RPMI7951 (cell line): ENCODE results near the gene PGF. TPM values are rescaled to one million over a fixed set of nuclear protein-coding genes. Genes with fewer than 3 reads are reported as not detected.

Experiments used
- DNase-seq: peaks from one replicate; pipeline ENCODE4 v3.0.0-alpha.2; 2012; ENCODE audit warnings: low read depth
- total RNA-seq: library from RNA; depleted of rRNA; stranded (reverse); fragments of >200 nt; shearing (Covaris generic); gene quantifications from 2 replicates; pipeline ENCODE4 v1.2.3, GENCODE V29; 2014

The PGF gene
- total RNA-seq, 1 experiment from 2014 or later, result 0.36 TPM

DNA sequence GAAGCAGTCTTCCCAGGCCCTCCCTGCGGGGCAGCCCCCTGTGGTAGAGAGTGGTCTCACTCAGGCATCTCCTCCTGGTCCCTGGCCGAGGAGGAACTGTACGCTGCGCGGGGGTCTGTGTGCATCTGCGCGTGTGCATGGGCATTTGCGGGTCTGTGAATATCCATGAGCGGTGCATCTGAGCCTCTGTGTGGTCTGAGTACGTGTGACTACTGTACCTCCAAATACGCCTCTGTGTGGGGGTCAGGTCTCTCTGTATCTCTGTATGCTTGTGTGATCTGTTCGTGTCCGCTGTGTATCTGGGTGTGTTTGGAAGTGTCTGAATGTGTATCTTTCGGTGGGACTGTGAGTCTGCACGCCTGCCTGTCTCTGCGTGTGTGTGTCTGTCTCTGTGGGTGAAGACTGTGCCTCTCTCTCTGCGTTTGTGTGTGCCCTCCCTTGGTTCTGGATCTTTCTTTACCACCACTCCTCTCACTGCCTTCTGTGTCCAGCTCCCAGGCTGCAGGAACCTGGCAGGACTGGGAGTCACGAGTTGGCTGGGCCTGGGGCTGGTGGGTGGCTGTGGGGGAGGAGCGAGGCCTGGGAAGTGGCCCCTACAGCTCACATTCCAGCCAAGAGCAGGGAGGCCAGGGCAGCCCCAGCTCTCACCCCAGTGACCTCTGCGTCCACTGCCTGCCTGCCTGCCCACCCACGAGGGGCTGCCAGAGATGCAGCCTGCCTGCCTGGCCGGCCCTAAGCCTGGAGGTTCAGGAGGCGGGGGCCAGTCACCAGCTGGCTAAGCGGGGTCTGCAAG lies 1.1 kb upstream of the PGF start:
- DNase-seq, result no peak

DNA sequence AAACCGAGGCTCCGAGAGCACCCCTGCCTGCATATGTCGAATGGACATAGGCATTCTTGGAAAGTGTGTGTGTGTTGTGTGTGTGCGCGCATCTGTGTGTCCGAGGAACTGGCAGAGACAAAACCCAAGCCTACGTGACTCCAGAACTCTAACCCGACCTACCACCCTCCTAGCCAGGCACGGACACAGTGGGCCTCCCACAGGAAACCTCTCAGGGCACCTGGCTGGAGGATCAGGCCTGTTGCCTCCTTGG lies 556 bp upstream of the PGF start:
- DNase-seq, result no peak

DNA sequence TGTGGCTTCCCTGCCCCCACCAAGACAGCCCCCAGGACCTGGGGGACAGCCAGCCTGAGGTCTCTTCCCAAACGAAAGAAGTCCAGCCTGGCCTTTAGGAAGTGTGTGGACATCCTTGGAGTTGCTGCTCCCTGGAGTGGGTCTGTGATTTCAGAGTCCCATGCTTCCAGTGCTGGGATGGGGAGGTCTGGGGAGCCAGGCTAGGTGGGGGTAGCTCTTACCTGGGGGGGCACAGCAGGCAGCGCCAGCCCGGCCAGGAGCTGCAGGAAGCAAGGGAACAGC lies 509 bp downstream of the PGF start:
- no peak for DNase-seq

DNA sequence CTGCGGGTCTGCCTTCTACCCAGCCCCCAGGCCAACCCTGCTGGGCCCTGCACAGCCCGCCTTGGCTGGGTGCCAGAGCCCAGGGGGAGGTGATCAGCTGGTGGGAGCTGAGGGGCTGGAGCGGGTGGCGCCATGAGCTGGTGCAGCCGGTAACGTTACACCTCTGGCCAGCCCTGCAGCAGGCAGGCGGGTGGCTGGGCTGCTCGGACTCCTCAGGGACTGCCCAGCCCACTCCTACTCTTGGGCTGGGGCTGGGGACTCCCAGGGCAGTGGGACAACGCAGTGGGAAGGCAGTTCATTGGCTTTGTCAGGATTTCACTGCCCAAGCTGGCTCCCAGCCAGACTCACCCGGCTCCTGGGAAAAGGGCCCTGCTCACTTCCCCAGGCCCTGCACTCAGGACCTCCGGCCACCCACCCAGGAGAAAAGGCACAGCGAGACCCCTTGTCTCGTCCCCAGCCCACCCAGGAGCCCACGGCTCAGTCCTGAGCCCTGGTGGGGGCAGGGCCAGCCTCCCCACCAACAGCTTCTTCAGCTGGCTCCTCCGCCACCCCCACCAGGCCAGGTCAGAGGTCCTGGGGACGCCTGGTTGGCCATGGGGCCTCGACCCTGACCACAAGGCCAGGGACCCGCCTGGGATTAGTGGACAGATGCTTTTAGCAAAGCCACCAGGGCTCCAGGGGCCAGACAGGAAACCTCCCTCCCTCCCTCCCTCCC lies 1.0 kb downstream of the PGF start:
- DNase-seq, result no peak

DNA sequence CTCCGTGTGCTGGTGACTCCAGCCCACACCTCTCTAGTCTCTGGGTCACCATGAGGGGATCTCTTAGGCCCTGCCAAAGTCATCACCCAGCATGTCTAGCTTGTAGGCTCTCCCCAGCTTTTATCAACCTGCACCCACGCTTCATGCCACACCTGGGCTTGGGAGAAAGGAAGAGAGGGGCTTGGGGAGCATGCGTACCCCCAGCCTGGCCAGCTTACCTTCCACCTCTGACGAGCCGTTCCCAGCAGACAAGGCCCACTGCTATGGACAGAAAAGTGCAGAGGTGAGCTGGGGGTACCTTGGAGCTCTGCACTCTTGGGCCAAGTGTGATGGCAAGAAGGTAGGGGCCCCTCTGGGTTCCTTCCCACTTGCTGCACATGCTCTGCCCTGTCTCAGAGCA lies 1.7 kb downstream of the PGF start:
- DNase-seq, result no peak

DNA sequence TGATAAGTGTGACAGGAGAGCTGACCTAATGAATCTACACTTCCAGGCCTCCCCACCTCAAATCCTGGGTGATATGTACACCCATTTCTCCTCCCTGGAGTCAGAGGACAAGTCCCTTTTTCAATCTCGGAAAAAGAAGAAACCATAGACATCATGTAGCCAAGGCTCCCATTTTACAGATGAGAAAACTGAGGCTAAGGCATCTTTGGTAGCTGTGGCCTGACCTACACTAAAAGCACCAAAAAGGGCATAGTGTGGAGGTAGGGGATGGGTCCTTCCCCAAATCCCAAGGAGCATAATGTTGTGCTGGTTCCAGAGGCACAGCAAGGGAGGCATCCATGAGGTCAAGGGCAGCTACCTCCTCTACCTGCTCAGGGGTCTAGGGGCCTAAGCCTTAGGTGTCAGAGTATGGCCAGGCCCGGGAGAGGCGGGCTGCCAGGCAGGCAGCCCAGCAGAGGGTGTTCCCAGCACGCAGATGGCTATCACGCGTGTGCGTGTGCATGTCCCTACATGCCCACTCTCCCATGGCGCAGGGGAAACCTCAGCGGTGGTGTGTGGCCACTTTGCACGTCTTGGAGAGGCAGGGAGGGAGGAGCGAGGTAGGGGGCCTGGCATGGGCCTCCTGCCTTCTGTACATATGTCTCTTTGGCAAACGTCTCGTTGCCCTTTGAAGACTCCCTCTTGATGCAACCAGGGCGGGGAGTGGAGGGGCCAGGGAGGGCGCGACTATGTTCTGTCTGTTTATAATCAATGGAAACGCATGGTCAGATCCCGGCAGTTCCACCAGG lies 2.5 kb downstream of the PGF start:
- DNase-seq, result no peak

DNA sequence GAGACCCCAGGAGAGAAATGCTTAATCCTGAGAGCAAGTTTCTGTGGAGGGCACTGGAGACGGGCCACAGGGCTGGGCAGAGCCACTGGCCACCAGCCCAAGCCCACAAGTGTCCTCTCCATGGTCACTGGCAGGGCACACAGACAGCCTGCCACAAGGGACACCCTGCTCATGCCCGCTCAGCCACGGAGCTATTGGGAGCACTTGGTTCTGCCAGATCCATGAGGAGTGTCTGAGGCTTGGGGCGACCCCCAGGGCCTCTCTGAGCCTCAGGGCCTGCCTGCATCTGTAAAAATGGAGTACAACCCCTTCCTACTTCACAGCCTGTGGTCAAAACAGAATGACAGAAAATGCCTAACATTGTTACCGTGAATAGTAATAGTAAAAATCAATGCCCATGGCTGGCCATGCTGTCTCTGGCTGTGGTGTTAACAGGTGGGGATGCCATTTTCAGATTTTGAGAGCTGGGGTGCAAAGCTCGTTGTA lies 3.2 kb downstream of the PGF start:
- no peak for DNase-seq

DNA sequence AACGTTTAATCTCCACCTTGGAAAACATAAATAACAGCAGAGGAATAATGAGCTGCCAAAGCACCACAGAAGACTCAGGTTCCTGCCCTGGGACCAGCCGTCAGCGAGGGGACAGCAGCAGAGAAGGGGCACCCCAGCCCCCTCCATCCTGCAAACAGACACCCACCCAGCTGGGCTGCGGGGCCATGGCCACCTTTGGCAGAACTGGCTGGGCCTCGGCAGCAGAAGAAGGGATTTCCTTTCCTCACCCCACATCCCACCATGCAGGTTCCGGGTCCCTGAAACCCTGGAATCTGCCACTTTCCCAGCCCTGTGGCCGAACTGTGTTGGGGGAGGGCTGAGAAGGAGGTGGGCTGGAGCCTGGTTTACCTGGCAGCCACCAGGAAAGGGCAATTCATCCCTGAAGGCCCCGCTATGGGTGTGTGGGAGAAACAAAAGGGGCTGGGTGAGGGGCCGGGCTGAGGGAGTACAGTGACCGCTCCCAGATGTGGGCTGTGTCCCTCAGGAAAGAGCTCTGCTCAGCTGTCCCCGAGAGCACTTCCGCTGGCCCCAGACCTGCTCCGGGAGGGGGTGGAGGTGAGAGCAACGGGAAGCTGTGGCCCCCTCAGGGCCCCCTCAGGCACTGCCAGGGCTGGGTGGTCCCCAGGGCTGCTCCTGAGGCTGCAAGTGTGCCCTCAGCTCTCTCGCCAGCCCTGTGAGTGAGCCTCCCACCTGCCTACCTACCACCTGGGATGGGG lies 3.8 kb downstream of the PGF start:
- DNase-seq, result no peak

DNA sequence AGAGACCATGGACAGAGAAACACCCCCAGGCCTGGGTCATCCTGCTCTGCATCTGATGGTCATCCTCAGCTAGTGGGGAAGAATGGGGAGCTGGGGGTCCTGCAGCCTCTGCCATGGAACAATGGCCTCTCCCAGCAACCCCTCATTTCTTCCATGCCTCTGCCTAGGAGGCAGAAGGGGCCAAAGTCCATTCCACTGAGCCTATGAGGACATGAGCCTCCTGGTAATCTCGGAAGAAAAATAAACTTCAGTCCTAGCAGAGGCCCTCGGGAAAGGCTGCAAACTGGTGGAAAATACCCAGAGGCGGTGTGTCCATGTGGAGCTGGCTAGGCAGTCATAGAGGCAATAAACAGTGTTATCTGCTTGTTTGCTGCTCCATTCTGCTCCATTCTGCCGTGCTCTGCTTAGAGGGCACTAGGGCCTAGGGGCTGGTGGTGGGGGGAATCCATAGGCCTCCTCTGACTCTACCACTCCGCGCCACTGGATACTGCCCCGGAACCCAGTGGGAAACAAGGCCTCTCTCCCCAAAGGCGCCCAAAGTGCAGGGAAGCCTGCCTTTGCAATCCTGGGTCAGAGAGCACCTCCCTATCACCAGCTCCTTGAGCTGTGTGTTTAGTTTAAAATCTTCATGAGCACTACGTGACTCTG lies 4.5 kb downstream of the PGF start:
- DNase-seq, result no peak

DNA sequence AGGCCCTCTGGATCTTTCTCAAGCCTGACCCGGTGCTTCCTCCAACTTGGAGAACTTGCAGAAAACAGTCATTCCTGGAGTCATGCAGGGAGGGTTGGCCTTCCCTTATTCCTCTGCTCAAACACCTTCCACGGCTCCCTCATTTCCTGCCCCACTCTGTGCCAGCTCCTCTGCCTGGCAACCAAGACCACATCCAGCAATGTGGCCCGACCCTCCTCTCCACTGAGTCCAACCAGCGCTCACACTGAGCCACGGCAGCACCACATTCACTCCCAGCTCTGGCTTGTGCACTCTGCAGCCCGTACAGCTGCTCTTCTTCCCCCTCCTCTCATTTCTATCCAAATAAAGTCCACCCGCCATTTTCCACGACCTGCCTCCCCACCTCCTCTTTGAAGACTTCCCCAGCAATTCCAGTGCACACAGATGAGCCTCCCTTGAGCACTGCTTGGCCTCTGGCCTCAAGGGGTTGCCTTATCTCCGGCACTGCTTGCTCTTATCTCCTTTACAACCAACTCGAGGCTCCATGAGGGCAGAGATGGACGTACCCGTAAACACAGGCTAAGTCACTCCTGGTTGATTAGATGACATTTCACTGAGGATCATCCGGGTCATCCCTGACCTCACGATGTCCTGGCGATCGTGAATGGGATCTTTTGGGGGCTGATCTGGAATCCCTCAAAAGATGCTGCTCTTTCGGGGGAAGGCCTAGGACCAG lies 5.4 kb downstream of the PGF start:
- DNase-seq, result no peak

DNA sequence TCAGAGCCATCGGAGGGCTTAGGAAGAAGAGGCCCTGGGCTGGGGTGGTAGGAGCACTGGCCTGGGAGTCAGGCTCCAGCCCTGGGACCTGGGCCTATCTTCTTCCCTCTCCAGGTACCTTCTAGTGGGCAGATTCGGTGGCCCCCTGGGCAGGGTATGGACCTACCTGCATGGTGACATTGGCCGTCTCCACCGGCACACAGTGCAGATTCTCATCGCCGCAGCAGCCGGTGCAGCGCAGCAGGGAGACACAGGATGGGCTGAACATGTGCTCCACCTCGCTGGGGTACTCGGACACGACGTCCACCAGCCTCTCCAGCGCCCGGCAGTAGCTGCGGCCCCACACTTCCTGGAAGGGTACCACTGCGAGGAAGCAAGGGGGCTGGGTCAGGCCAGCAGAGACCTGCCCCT lies 6.2 kb downstream of the PGF start:
- no peak for DNase-seq

DNA sequence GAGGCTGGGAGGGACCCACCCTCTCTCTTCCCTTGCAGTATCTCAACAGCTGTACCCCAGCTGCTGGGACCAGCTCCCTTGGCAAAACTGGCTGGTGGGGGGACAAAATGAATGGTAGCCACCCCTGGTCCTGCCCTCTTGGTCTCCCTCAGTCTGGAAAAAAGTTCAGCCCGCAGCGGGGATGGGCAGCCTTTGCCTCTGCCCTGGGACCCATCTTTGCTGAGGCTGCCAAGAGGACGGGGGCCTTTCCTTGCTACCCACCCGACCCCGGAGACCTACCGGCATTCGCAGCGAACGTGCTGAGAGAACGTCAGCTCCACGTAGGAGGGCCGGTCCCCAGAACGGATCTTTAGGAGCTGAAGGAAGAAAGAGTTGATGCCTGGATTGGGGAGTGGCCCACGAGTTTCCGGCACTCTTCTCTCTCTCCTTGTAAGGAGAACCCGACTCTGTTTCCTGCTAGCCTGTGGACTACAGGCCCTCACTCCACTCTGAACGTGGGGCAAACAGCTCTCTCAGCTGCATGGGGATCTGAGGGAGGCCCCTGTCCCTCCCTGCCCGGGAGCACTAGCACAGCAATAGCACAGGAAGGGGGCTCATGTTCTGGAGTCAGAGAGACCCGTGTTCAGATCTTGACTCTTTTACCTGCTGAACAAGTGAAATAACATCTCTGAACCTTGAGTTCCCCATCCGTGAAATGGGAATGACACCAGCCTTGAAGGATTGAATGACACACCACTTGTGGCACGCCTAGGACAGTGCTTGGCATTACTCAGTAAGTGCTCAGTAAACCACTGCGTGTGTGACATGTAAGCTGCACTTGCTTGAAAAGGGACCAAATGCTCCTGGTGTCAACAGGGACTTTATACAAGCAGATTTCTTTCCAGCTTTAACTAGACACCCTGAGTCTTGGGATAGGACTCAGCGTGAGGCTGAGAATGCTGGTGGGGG lies 6.9 kb downstream of the PGF start:
- DNase-seq, result no peak

DNA sequence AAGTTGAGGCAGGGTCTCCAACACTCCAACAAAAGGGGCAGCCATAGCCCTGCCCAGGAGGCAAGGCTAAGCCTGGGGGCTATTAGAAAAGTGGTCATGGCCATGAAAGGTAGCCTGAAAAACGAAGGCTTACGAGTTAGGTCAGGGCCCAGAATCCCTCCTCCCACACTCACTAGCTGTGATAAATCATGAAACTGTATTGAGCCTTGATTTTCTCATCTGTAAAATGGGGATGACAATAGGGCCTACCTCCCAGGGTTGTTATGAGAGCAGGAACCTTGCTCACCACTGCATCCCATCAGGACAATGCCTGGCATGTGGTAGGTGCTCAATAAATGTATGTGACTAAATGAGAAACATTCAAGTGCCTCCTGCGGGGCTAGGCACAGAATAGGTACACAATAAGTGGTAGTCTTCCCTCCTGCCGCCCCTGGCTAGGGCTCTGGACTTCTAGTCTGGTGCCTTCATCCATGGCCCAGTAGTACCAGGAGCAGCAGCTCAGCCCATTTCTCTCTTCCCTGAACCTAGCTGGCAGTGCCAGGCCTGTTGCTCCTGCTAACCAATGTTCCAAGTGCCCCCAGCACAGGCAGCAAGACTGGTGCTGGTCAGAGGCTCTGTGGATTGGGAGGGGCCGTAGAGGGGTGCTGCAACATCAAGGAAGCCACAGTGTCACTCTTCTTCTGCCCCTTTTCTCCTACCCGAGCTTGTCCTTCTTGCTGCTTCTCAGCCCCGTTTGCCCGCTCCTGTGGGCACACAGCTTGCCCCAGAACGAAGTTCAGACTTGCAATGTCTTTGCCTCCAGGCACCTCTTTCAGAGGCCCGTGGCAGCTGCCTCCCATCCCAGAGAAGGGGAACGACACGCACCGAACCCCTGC lies 7.8 kb downstream of the PGF start:
- DNase-seq, result no peak

DNA sequence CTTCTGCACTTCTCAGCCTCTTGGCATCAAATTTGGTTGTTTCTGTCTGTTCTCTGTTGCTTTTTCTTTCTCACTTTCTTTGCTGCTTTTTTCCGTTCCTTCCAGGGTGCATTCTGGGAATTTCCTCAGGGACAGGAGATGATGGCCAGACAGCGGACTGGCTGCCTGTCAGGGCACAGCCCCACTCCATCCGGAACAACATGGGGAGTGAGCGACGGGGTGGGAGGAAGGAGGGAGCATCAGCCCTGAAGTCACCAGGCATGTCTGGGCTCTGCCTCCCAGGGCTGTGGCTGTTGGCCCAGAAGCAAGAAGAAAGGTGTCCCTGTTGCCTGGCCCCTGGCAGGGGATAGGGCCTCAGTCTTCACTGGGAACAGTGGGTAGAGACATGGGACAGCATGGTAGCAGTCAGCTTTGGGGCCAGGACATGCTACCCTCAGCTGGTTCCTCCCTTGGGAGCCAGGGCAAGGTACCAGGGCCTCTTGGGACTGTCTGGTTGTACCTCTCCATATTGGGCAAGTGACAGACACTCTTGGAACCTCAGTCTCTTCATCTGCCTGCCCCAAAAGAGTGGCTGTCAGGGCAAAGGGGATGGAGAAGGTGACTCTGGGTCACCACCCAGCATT lies 8.6 kb downstream of the PGF start:
- no peak for DNase-seq

DNA sequence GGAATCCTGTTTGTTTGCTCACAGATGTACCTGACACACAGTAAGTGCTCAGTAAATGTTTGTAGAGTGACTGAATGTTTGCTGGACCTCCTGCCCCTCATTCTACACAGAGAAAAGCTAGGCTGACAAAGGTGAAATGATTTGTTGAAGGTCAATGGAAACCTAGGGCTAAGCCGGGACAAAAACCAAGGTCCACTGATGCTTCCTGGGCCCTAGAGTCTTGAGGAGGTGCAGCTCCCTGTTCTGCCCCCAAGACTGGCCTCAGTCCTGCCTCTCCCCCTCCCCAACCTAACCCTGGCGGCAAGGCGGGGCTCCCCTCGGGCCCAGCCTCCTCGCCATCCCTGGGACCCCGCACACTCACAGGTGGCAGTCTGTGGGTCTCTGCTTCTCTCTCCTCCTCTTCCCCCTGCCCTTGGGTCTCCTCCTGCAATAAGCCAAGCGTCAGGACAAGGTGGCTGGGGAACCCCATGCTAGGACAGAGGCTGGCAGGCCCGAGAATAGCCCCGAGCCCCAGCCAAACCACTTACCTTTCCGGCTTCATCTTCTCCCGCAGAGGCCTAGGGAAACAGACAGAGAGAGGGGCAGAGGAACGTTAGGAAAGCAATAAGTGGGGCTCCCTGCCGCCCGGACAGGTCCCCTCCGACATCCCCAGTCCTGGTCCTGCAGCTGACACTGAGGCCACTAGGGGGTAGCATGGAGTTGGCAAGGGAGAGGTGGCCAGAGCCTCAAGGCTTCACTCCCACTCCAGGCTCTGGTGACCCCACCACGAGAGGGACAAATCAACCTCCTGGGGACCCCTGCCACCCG lies 9.3 kb downstream of the PGF start:
- DNase-seq, result peak; percentile 54

DNA sequence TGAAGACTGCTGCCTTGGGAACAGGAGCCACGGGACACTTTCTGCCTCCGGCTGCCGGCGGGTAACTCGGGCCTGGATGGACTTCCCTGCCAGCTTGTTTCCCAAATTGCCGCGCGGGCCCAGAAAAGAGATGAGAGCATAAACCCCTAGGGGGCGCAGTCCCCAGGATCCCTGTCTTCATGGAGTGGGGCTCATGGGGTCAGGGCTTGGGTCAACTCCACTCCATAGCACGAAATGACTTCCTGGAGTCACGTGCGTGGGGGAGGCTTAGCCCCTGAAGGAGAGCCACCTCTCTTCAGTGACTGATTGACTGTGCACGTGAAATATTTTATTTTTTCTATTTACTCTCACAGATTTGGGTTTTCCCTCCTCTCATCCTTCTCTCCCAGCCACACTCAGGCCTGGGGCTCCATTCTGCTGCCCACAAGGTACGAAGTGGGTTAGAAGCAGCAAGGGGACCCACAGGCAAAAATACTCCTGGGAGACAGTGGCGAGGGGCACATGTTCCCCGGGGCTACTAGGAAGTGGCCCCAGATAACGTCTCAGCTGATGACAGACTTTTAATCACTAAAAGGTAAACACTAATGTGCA lies 10.0 kb downstream of the PGF start:
- peak; percentile 41 for DNase-seq

DNA sequence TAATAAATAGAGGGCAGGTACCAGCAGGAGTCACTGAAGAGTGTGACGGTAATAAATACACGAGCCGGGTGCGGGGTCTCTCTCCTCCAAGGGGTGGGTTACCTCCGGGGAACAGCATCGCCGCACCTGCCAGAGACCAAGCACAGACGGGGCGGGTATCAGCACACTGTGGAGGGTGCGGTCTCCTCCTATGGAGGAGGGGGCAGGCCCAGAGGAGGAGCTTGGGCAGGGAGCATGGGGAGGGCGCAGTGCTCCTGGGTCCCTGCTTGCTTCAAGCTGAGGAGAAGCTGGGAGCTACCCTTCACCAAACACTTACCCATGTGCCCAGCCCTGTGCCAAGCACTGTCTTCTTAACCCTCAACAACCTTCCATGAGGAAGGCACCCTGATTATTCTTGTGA lies 12.8 kb downstream of the PGF start:
- DNase-seq, result no peak
